ENCODE results near the gene MFSD12. TPM values are rescaled to one million over a fixed set of nuclear protein-coding genes. Genes with fewer than 3 reads are reported as not detected.
A peak's percentile ranks its signal among the peaks of the same experiment; 100 is the strongest.

MFSD12 gene
- total and polyA plus RNA-seq, 2 of the 8 experiments (the other 6 are each of a cell fraction or from before 2014, with no cell fraction given): 59.6 to 71.3 TPM

DNA sequence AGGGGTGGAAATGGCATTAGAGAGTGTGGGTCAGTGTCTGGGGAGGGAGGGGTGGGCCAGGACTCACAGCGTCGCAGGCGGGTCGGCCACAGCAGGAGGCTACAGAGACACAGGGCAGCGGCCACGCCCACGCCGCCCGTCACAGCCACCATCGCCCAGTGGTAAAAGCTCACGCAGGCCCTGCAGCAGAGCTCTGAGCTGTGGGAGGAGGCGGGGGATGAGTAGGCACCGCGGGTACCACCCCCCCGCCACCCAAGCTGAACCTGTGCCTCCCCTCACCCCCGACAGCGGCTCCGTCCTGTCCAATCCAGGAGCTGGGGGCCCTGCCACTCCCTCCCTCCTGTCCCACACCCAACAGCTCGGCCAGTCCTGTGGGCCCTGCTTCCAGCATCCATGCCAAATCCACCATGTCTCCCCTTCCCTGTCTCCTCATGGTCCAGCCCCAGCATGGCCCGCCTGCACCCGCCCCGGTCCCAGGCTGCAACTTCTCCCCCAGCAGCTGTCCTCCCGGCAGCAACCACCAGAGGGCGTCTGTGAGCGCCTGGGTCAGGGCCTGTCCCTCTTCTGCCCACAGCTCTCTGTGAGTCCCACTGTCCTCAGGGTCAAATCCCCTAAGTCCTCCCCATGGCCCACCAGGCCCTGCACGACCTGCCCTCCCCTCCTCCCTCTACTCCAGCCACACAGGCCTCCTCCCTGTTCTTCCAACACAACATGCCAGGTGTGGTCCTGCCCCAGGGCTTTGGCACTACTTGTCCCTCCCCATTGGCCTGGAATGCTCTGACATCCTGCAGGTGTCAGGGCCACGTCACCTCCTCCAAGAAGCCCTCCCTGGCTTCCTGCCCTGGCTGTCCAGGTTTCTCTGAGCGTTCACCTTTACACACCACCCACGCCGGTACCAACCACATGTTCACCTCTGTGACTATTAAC is 12.4 kb downstream of the MFSD12 start:
- H3K9ac ChIP-seq (replicated peaks in 1 of 4; ENCODE audit: extremely low read depth in 1 of 4, low read depth in 3 of 4, low read length in 3 of 4): no peak overlapping the region
- DNase-seq (ENCODE audit: low read depth in 1 of 2, low spot score in 2 of 2): peak in 1 of 2 experiments; percentile 100
- POLR2A ChIA-PET (ENCODE audit: partially characterized antibody): interaction anchor here (1.1 to 2.6 kb wide), 10 partner anchors 8 to 46 kb away, joined by 3 to 8 read pairs (median 3); partner anchors contain the start of genes HMG20B and MFSD12
- TF ChIP-seq CTBP2 (IDR thresholded peaks at IDR 0.05; ENCODE audit: borderline replicate concordance, insufficient read depth, insufficient read length, low read length) (no peak), KDM4A (IDR thresholded peaks at IDR 0.05; ENCODE audit: low read depth, low read length, severe bottlenecking) (no peak)
- TF ChIP-seq, protein P1, sequence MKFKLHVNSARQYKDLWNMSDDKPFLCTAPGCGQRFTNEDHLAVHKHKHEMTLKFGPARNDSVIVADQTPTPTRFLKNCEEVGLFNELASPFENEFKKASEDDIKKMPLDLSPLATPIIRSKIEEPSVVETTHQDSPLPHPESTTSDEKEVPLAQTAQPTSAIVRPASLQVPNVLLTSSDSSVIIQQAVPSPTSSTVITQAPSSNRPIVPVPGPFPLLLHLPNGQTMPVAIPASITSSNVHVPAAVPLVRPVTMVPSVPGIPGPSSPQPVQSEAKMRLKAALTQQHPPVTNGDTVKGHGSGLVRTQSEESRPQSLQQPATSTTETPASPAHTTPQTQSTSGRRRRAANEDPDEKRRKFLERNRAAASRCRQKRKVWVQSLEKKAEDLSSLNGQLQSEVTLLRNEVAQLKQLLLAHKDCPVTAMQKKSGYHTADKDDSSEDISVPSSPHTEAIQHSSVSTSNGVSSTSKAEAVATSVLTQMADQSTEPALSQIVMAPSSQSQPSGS (IDR thresholded peaks at IDR 0.05; ENCODE audit: low read length): no peak

More for the DNA sequence above, 12.4 kb downstream of the MFSD12 start:
- Histone ChIP-seq H2BK20ac (ENCODE audit: low read length) (no peak overlapping the region), H2AK5ac (ENCODE audit: low read depth, low read length) (no peak overlapping the region), H2BK5ac (ENCODE audit: low read depth, low read length) (no peak overlapping the region), H3K79me1 (ENCODE audit: low read depth, low read length) (no peaks in the 10 kb centered on the region), H3K4me2 (ENCODE audit: insufficient read depth in 1 of 2, low read depth in 2 of 2, low read length in 2 of 2) (no peak overlapping the region), H3K56ac (replicated peaks; ENCODE audit: insufficient read length, low read depth, low read length) (no peak overlapping the region), H3K4me3 (ENCODE audit: extremely low read depth in 1 of 4, insufficient read depth in 2 of 4, low read depth in 3 of 4, low read length in 4 of 4) (no peak overlapping the region), H2BK12ac (ENCODE audit: low read depth, low read length) (no peak overlapping the region), H3K36me3 (ENCODE audit: control insufficient read depth in 2 of 4, insufficient read depth in 4 of 4, low read length in 3 of 4) (peaks cover 0 to 5% (median 1%) of the 10 kb centered on the region in 4 experiments; a peak in 2 of 8 replicates), H2BK15ac (ENCODE audit: low read length) (no peak overlapping the region), H3K27me3 (replicated peaks in 1 of 4; ENCODE audit: control insufficient read depth in 3 of 4, extremely low read depth in 1 of 4, insufficient read depth in 3 of 4, low read length in 3 of 4) (no peaks in the 10 kb centered on the region), H3K4ac (replicated peaks; ENCODE audit: insufficient read length, low read depth, low read length) (no peak overlapping the region), H3K9me3 (ENCODE audit: insufficient read depth in 2 of 2, low read depth in 1 of 2, low read length in 1 of 2) (no peaks in the 10 kb centered on the region), H3K4me1 (replicated peaks in 1 of 4; ENCODE audit: control insufficient read depth in 3 of 4, insufficient read depth in 4 of 4, low read length in 3 of 4) (no peaks in the 10 kb centered on the region), H3K23me2 (ENCODE audit: low read depth, low read length) (no peaks in the 10 kb centered on the region), H4K8ac (ENCODE audit: extremely low read depth, insufficient read depth, low read length) (peak overlapping the region; percentile 71), H3K14ac (ENCODE audit: insufficient read length) (no peak overlapping the region), H4K20me1 (replicated peaks in 1 of 2; ENCODE audit: control insufficient read depth in 1 of 2, insufficient read depth in 2 of 2, low read length in 2 of 2) (peaks cover 8 to 20% of the 10 kb centered on the region in 2 experiments), H3K23ac (ENCODE audit: insufficient read length) (no peak overlapping the region), H3K27ac (ENCODE audit: low read depth, low read length) (no peak overlapping the region), H3K18ac (ENCODE audit: extremely low read depth, low read length) (peak overlapping the region; percentile 48; the same call in 1 of the 2 replicates), H4K91ac (replicated peaks; ENCODE audit: insufficient read length, low read length) (no peak overlapping the region), H4K5ac (ENCODE audit: insufficient read length, low read depth, low read length) (no peak overlapping the region), H2BK120ac (replicated peaks; ENCODE audit: low read depth, low read length) (no peak overlapping the region), H3K79me2 (ENCODE audit: control insufficient read depth in 1 of 2, insufficient read depth in 2 of 2, low read length in 2 of 2) (no peaks in the 10 kb centered on the region), H2AFZ (ENCODE audit: low read length) (no peak overlapping the region)
- FAIRE-seq: no peak
- CTCF ChIA-PET (ENCODE audit: partially characterized antibody): interaction anchor here (0.6 to 7.5 kb wide), 25 partner anchors 11 to 258 kb away, joined by 3 to 66 read pairs (median 4); partner anchors contain the start of genes GIPC3, MFSD12 and PIP5K1C
- WGBS, 2 experiments (ENCODE audit: extremely low coverage in 1 of 2, insufficient coverage in 1 of 2, insufficient read length in 1 of 2, insufficient replicate concordance in 2 of 2, low coverage in 1 of 2, low lambda C conversion rate in 2 of 2, missing lambda C conversion rate in 1 of 2): 66% methylated on average over 24 of the region's 30 CpGs; no CpG with 5 or more reads in 1 of the 2 experiments

All from H1 (cell line).